H1 (cell line): Measurements from ENCODE around the gene ZNF462.

ENCODE experiments used
- CREB1 ChIP-seq: IDR thresholded peaks from 2 replicates; pipeline ENCODE4 v1.6.1; 2012; ENCODE audit warnings: inconsistent platforms
- EGR1 ChIP-seq: IDR thresholded peaks from 2 replicates; pipeline ENCODE4 v1.6.1; 2011; ENCODE audit warnings: low read depth, low read length, borderline replicate concordance
- EZH2 ChIP-seq: fragments of 200-600 bp; sonication (generic); IDR thresholded peaks from 2 replicates; pipeline ENCODE4 v1.7.1; 2012; ENCODE audit warnings: low read depth, mild to moderate bottlenecking, moderate library complexity, low read length, inconsistent platforms; ENCODE audit not compliant: severe bottlenecking
- HDAC6 ChIP-seq: IDR thresholded peaks from one replicate; pipeline ENCODE4 v1.7.1; 2012; ENCODE audit warnings: low read depth, mild to moderate bottlenecking, inconsistent platforms, low read length, moderate library complexity
- JUN ChIP-seq: IDR thresholded peaks from 2 replicates; pipeline ENCODE4 v1.6.1; 2011; ENCODE audit warnings: low read depth, mild to moderate bottlenecking, improper control_type of control experiment, low read length
- POLR2AphosphoS5 ChIP-seq: IDR thresholded peaks from 2 replicates; pipeline ENCODE4 v1.6.1; 2011; ENCODE audit warnings: low read depth, low read length
- RFX5 ChIP-seq: IDR thresholded peaks from 2 replicates; pipeline ENCODE4 v1.6.1; 2011; ENCODE audit warnings: low read depth, low read length, improper control_type of control experiment, borderline replicate concordance
- SP1 ChIP-seq: IDR thresholded peaks from 2 replicates; pipeline ENCODE4 v1.6.1; 2011; ENCODE audit warnings: low read depth, low read length
- TEAD4 ChIP-seq: IDR thresholded peaks from 2 replicates; pipeline ENCODE4 v1.6.1; 2012; ENCODE audit warnings: low read depth, low read length, inconsistent platforms, mixed read lengths
- ZNF274 ChIP-seq: IDR thresholded peaks from 2 replicates; pipeline ENCODE4 v1.7.0; 2012; ENCODE audit warnings: low read length, borderline replicate concordance; ENCODE audit errors: extremely low read depth
- TF ChIP-seq, protein P1 (sequence below), 3 experiments: IDR thresholded peaks; 1 replicate in 2 of 3; 2 replicates in 1 of 3; pipeline versions ENCODE4 v1.5.1 to v1.6.1; 2011; ENCODE audit warnings: low read length in 3 of 3, mild to moderate bottlenecking in 3 of 3, inconsistent platforms in 2 of 3, low read depth in 1 of 3, moderate library complexity in 1 of 3; ENCODE audit not compliant: insufficient read depth in 1 of 3; ENCODE audit errors: control extremely low read depth in 1 of 3

DNA sequence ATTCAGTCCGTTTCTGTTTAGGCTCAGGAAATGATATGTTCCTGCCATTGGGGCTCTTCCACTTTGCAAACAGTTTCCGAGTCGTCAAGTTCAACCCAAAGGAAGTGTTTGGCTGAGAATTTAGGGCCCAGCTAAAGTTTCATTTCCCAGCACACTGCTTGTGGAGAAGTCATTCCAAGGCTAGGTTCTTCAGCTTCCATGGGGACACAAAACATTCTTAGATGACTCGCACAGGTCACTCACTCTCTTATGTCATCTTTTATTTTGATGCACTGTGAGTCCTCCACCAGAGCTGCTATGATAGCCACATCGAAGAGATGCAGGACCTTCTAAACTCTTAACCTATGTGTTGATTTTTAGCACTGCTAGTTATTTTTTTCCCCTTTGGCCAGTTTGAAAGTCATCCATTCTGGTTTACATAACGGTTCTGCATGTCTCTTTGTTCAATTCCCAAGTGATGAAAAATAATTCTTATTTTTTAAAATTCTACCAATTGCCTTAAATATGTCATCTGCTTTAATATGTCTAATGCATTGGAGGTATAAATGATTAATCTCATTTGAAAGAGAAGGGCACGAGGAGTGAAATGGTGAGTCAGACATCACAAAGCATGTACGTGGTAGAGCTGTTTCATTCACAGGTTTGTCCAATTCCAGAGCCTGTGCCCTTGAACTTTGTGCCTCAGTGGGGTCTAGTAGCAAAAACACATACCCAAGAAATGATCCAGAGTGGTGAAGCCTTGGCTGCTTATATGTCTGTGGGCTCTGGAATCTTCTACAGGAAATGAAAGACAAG lies 84.3 kb downstream of the ZNF462 start:
- TF ChIP-seq RFX5 = no peak
- no peak for TF ChIP-seq SP1
- no peak for TF ChIP-seq ZNF274
- TF ChIP-seq EZH2 = no peak
- TF ChIP-seq, protein P1, sequence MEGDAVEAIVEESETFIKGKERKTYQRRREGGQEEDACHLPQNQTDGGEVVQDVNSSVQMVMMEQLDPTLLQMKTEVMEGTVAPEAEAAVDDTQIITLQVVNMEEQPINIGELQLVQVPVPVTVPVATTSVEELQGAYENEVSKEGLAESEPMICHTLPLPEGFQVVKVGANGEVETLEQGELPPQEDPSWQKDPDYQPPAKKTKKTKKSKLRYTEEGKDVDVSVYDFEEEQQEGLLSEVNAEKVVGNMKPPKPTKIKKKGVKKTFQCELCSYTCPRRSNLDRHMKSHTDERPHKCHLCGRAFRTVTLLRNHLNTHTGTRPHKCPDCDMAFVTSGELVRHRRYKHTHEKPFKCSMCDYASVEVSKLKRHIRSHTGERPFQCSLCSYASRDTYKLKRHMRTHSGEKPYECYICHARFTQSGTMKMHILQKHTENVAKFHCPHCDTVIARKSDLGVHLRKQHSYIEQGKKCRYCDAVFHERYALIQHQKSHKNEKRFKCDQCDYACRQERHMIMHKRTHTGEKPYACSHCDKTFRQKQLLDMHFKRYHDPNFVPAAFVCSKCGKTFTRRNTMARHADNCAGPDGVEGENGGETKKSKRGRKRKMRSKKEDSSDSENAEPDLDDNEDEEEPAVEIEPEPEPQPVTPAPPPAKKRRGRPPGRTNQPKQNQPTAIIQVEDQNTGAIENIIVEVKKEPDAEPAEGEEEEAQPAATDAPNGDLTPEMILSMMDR (IDR thresholded peaks at IDR 0.05; ENCODE audit: control extremely low read depth in 1 of 3, insufficient read depth in 1 of 3, low read depth in 1 of 3, low read length in 3 of 3) = no peak
- TF ChIP-seq CREB1 = no peak
- TF ChIP-seq HDAC6 = no peak
- no peak for TF ChIP-seq POLR2AphosphoS5
- no peak for TF ChIP-seq TEAD4
- no peak for TF ChIP-seq EGR1
- TF ChIP-seq JUN = no peak
